ENCODE measurements around the gene CNGA4. TPM values are rescaled to one million over a fixed set of nuclear protein-coding genes. Genes with fewer than 3 reads are reported as not detected.

CNGA4 gene
- 0.20 and 0.22 TPM in 2 replicates for total RNA-seq

- ATAC-seq (ENCODE audit: low read depth) = no peak
- H3K4me1 Mint-ChIP-seq = peaks cover 11% of the 10 kb centered on the region
- no peak for DNase-seq
- H3K27me3 Mint-ChIP-seq = peaks cover 15% of the 10 kb centered on the region
- H3K36me3 Mint-ChIP-seq (ENCODE audit: low read depth) = peaks cover 4% of the 10 kb centered on the region
- CTCF ChIA-PET = no interaction called here
- H3K9me3 Mint-ChIP-seq = no peaks in the 10 kb centered on the region
- POLR2A ChIA-PET = no interaction called here
- H3K4me3 Mint-ChIP-seq = no peak within 1 kb of the TSS
- H3K27ac Mint-ChIP-seq = no peak within 1 kb of the TSS
- intact Hi-C loops (cut with micrococcal nuclease) = loop anchor here (10.0 kb wide), 1 partner anchor 506 kb away; no protein-coding TSS in a partner anchor
- no peak for TF ChIP-seq CTCF (IDR thresholded peaks at IDR 0.05)
These were observed at the start of gene CNGA4 for GRCh38 chr11:6238902-6239301. CNGA4 (plus strand) TSS chr11:6239089; CDS start chr11:6239207, 118 bp downstream.

GRCh38 chr11:6191742-6192141, 47.1 kb upstream of the CNGA4 start:
- ChIA-PET POLR2A (no interaction called here), CTCF (no interaction called here)
- peaks cover 1% of the 10 kb centered on the region for H3K9me3 Mint-ChIP-seq
- H3K4me3 Mint-ChIP-seq = no peak overlapping the region
- no peak for ATAC-seq (ENCODE audit: low read depth)
- H3K27me3 Mint-ChIP-seq = no peaks in the 10 kb centered on the region
- intact Hi-C loops (cut with micrococcal nuclease) = no loop called here
- no peak for TF ChIP-seq CTCF (IDR thresholded peaks at IDR 0.05)
- DNase-seq = no peak
- H3K4me1 Mint-ChIP-seq = no peaks in the 10 kb centered on the region
- H3K36me3 Mint-ChIP-seq (ENCODE audit: low read depth) = no peaks in the 10 kb centered on the region
- no peak overlapping the region for H3K27ac Mint-ChIP-seq

- Mint-ChIP-seq H3K4me3 (no peak overlapping the region), H3K4me1 (no peaks in the 10 kb centered on the region), H3K27ac (no peak overlapping the region), H3K9me3 (no peaks in the 10 kb centered on the region), H3K27me3 (no peaks in the 10 kb centered on the region), H3K36me3 (ENCODE audit: low read depth) (no peaks in the 10 kb centered on the region)
- ChIA-PET POLR2A (no interaction called here), CTCF (no interaction called here)
- DNase-seq = no peak
- ATAC-seq (ENCODE audit: low read depth) = no peak
- TF ChIP-seq CTCF (IDR thresholded peaks at IDR 0.05) = no peak
- intact Hi-C loops (cut with micrococcal nuclease) = no loop called here
These were observed 44.8 kb upstream of the CNGA4 start for GRCh38 chr11:6194065-6194581.

GRCh38 chr11:6196396-6196795, 42.5 kb upstream of the CNGA4 start:
- CTCF ChIA-PET = no interaction called here
- intact Hi-C loops (cut with micrococcal nuclease) = no loop called here
- no peaks in the 10 kb centered on the region for H3K36me3 Mint-ChIP-seq (ENCODE audit: low read depth)
- no peak for TF ChIP-seq CTCF (IDR thresholded peaks at IDR 0.05)
- ATAC-seq (ENCODE audit: low read depth) (no peak), DNase-seq (no peak)
- no peak overlapping the region for H3K27ac Mint-ChIP-seq
- H3K4me1 Mint-ChIP-seq = peaks cover 2% of the 10 kb centered on the region
- H3K4me3 Mint-ChIP-seq = no peak overlapping the region
- POLR2A ChIA-PET = no interaction called here
- H3K27me3 Mint-ChIP-seq = no peaks in the 10 kb centered on the region
- H3K9me3 Mint-ChIP-seq = no peaks in the 10 kb centered on the region

GRCh38 chr11:6197466-6198200, 41.3 kb upstream of the CNGA4 start:
- DNase-seq = no peak
- Mint-ChIP-seq H3K4me3 (no peak overlapping the region), H3K36me3 (ENCODE audit: low read depth) (no peaks in the 10 kb centered on the region), H3K27ac (no peak overlapping the region), H3K9me3 (no peaks in the 10 kb centered on the region), H3K27me3 (no peaks in the 10 kb centered on the region), H3K4me1 (peaks cover 2% of the 10 kb centered on the region)
- ChIA-PET POLR2A (no interaction called here), CTCF (no interaction called here)
- no peak for ATAC-seq (ENCODE audit: low read depth)
- intact Hi-C loops (cut with micrococcal nuclease) = no loop called here
- TF ChIP-seq CTCF (IDR thresholded peaks at IDR 0.05) = no peak

Measured in activated B cell treated with CpG ODN at 0.5 μM for 24 hours (primary cell).